Sigmoid colon (tissue), 7 donors: ENCODE data around the gene DCUN1D1. TPM values are rescaled to one million over a fixed set of nuclear protein-coding genes. Genes with fewer than 3 reads are reported as not detected.

Experiments used
- DNase-seq: peaks from one replicate; pipeline ENCODE4 v3.0.0-alpha.2; 2019
- H3K27ac ChIP-seq, 4 donors: fragments of 200-600 bp; sonication (generic); one replicate each; pipeline ENCODE4 v1.5.1; 2016 to 2019; ENCODE audit warnings: mild to moderate bottlenecking in 1 of 4
- H3K27me3 ChIP-seq, 3 donors: fragments of 200-600 bp; sonication (generic); one replicate each; pipeline ENCODE4 v1.5.1; 2019; ENCODE audit warnings: mild to moderate bottlenecking in 1 of 3
- H3K36me3 ChIP-seq, 4 donors: fragments of 200-600 bp; sonication (generic); one replicate each; pipeline ENCODE4 v1.5.1; 2016 to 2019
- H3K4me1 ChIP-seq, 4 donors: fragments of 200-600 bp; sonication (generic); one replicate each; pipeline ENCODE4 v1.5.1; 2017 to 2019
- H3K4me3 ChIP-seq, 4 donors: fragments of 200-600 bp; sonication (generic); one replicate each; pipeline ENCODE4 v1.5.1; 2017 to 2019; ENCODE audit warnings: mild to moderate bottlenecking in 2 of 4, moderate library complexity in 1 of 4
- H3K9me3 ChIP-seq, 4 donors: fragments of 200-600 bp in 3 of 4; sonication (generic) in 3 of 4; one replicate each; pipeline versions ENCODE4 v1.5.1 to v1.6.1; 2013 to 2019
- CTCF ChIP-seq, 4 experiments: fragments of 450-650 bp in 3 of 4; fragments of 200-600 bp in 1 of 4; IDR thresholded peaks; one replicate each; pipeline ENCODE4 v1.5.1; 2016 to 2019; ENCODE audit warnings: antibody characterized with exemption in 4 of 4, mild to moderate bottlenecking in 3 of 4, moderate library complexity in 2 of 4
- EP300 ChIP-seq, 4 donors: sonication (generic); formaldehyde crosslinking; IDR thresholded peaks; one replicate each; pipeline ENCODE4 v1.6.1; 2017; ENCODE audit warnings: antibody characterized with exemption in 4 of 4
- POLR2A ChIP-seq, 2 donors: fragments of 450-650 bp; IDR thresholded peaks; one replicate each; pipeline ENCODE4 v1.6.1; 2016; ENCODE audit warnings: antibody characterized with exemption in 2 of 2, mild to moderate bottlenecking in 2 of 2, moderate library complexity in 2 of 2
- POLR2AphosphoS5 ChIP-seq, 4 donors: sonication (generic); formaldehyde crosslinking; IDR thresholded peaks; one replicate each; pipeline ENCODE4 v1.6.1; 2017; ENCODE audit warnings: antibody characterized with exemption in 4 of 4
- WGBS, 2 donors: extraction: QIAGEN DNeasy Blood & Tissue Kit; methylation state at CpG; one replicate each; pipeline ENCODE4 v1.1.7; 2013; 5-methylcytosine and 5-hydroxymethylcytosine counted together
- intact Hi-C: fragments of 100-400 bp; cut with DNase I; formaldehyde crosslinking; loops from one replicate; pipeline ENCODE4 v1.15.1; 2023
- polyA plus RNA-seq, 3 donors: library from polyadenylated mRNA; stranded (reverse); fragments of 200-250 nt; gene quantifications; one replicate each; pipeline ENCODE4 v1.2.3, GENCODE V29; 2013
- total RNA-seq, 4 donors: library from RNA; depleted of rRNA; stranded (reverse); fragments of >200 nt; gene quantifications; one replicate each; pipeline ENCODE4 v1.1.0, GENCODE V29; 2016
- donor health status: healthy with polysubstance abuse.
- donor health status: Bipolar disorder and iron deficiency.
- donor health status: healthy.

DCUN1D1 gene
- total and polyA plus RNA-seq, 7 donors: 9.4 to 47.1 (median 41.0) TPM

GRCh38 chr3:182937293-182938051, 42.9 kb downstream of the DCUN1D1 start:
- intact Hi-C loops: no loop called here
- H3K27me3 ChIP-seq: no peaks in the 10 kb centered on the region
- no peak overlapping the region for H3K4me3 ChIP-seq
- peaks cover 0 to 3% (median 0%) of the 10 kb centered on the region in 4 donors for H3K9me3 ChIP-seq
- no peak overlapping the region for H3K27ac ChIP-seq
- TF ChIP-seq EP300 (IDR thresholded peaks at IDR 0.05): no peak
- TF ChIP-seq POLR2AphosphoS5 (IDR thresholded peaks at IDR 0.05): no peak
- no peak for DNase-seq
- H3K4me1 ChIP-seq: no peaks in the 10 kb centered on the region
- 67 to 79% methylated on average over 3 of the region's 3 CpGs for WGBS, 2 donors
- H3K36me3 ChIP-seq: no peaks in the 10 kb centered on the region

- intact Hi-C loops: no loop called here
- Histone ChIP-seq H3K27me3 (no peaks in the 10 kb centered on the region), H3K27ac (no peak overlapping the region), H3K36me3 (no peaks in the 10 kb centered on the region), H3K4me3 (no peak overlapping the region), H3K9me3 (peaks cover 0 to 8% (median 0%) of the 10 kb centered on the region in 4 donors), H3K4me1 (no peaks in the 10 kb centered on the region)
- no peak for TF ChIP-seq POLR2A (IDR thresholded peaks at IDR 0.05)
- whole genome bisulfite sequencing, 2 donors: 80 to 91% methylated on average over 1 of the region's 1 CpG
- DNase-seq: no peak
These were observed 43.4 kb downstream of the DCUN1D1 start for GRCh38 chr3:182936918-182937285.

DNA sequence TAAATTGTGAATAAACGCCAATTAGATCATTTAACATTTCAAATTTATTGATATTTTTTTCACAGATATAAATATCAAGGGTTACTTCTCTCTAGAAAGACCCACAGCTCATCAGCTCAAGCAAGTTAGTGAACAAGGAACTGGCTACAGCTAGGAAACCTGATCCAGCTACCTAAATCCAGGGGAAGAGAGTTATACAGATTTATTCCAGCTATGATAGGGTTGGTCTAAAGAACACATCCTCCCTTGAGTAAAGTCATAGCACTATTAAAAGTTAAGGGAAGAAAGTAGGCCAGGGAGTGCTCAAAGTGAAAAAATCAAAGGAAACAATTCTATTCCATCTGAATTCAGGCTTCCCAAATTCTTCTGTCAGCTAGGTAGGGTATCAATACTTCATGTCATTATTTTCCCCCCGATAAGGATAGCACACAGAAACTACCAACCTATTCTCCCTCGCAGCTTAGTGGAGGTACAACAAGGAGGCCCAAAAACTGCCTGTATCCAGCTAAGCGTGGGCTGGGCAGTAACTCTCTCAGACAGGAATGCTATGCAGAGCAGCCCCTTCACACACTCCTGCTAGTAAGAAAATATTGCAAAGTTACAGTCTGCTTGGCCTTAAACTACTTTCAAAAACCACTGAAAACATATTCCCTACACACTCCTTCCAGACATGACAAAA, 44.0 kb downstream of the DCUN1D1 start:
- WGBS, 2 donors: 95% methylated on average over 4 of the region's 4 CpGs
- Histone ChIP-seq H3K4me1 (no peaks in the 10 kb centered on the region), H3K36me3 (no peaks in the 10 kb centered on the region), H3K27me3 (no peaks in the 10 kb centered on the region), H3K27ac (no peak overlapping the region), H3K9me3 (peaks cover 0 to 8% (median 0%) of the 10 kb centered on the region in 4 donors), H3K4me3 (no peak overlapping the region)
- DNase-seq: no peak
- TF ChIP-seq CTCF (IDR thresholded peaks at IDR 0.05) (no peak), EP300 (IDR thresholded peaks at IDR 0.05) (no peak), POLR2A (IDR thresholded peaks at IDR 0.05) (no peak), POLR2AphosphoS5 (IDR thresholded peaks at IDR 0.05) (no peak)
- intact Hi-C loops: no loop called here

GRCh38 chr3:182935803-182936202, 44.5 kb downstream of the DCUN1D1 start:
- Histone ChIP-seq H3K27ac (no peak overlapping the region), H3K4me1 (no peaks in the 10 kb centered on the region), H3K36me3 (no peaks in the 10 kb centered on the region), H3K4me3 (no peak overlapping the region), H3K9me3 (peaks cover 0 to 8% (median 0%) of the 10 kb centered on the region in 4 donors), H3K27me3 (no peaks in the 10 kb centered on the region)
- 60 to 69% methylated on average over 3 of the region's 3 CpGs for WGBS, 2 donors
- intact Hi-C loops: no loop called here
- DNase-seq: no peak
- TF ChIP-seq EP300 (IDR thresholded peaks at IDR 0.05): no peak
- no peak for TF ChIP-seq CTCF (IDR thresholded peaks at IDR 0.05)
- TF ChIP-seq POLR2A (IDR thresholded peaks at IDR 0.05): no peak
- TF ChIP-seq POLR2AphosphoS5 (IDR thresholded peaks at IDR 0.05): no peak

GRCh38 chr3:182925944-182926337, 54.4 kb downstream of the DCUN1D1 start:
- DNase-seq: no peak
- Histone ChIP-seq H3K9me3 (no peaks in the 10 kb centered on the region), H3K27ac (no peak overlapping the region), H3K4me3 (no peak overlapping the region), H3K4me1 (peaks cover 0 to 6% (median 3%) of the 10 kb centered on the region in 4 donors), H3K27me3 (no peaks in the 10 kb centered on the region), H3K36me3 (no peaks in the 10 kb centered on the region)
- WGBS, 2 donors: 95 to 96% methylated on average over 3 of the region's 3 CpGs
- no peak for TF ChIP-seq CTCF (IDR thresholded peaks at IDR 0.05)
- intact Hi-C loops: no loop called here
